Gastroesophageal sphincter (tissue), 4 donors: ENCODE data around the gene BCL2L11. TPM values are rescaled to one million over a fixed set of nuclear protein-coding genes. Genes with fewer than 3 reads are reported as not detected.

Experiments
- ATAC-seq: fragments of 150-250 bp; one replicate; pipeline ENCODE4 v1.9.1; 2016; ENCODE audit warnings: mild to moderate bottlenecking, moderate library complexity
- H3K27ac ChIP-seq, 4 donors: fragments of 200-600 bp; sonication (generic) in 3 of 4; 1 replicate in 3 of 4; 2 replicates in 1 of 4; pipeline ENCODE4 v1.5.1; 2016 to 2019
- H3K27me3 ChIP-seq: fragments of 200-600 bp; sonication (generic); one replicate; pipeline ENCODE4 v1.5.1; 2019
- H3K36me3 ChIP-seq, 2 donors: fragments of 200-600 bp; sonication (generic); one replicate each; pipeline ENCODE4 v1.5.1; 2019; ENCODE audit warnings: control low read depth in 1 of 2
- H3K4me1 ChIP-seq, 3 donors: fragments of 200-600 bp; sonication (generic); 1 replicate in 2 of 3; 2 replicates in 1 of 3; pipeline ENCODE4 v1.5.1; 2016 to 2019; ENCODE audit warnings: control low read depth in 2 of 3
- H3K4me3 ChIP-seq, 2 donors: fragments of 200-600 bp; sonication (generic); one replicate each; pipeline ENCODE4 v1.5.1; 2019; ENCODE audit warnings: mild to moderate bottlenecking in 1 of 2, moderate library complexity in 1 of 2
- H3K9me3 ChIP-seq, 3 donors: fragments of 200-600 bp; sonication (generic); one replicate each; pipeline ENCODE4 v1.5.1; 2017 to 2019; ENCODE audit warnings: control low read depth in 2 of 3
- EP300 ChIP-seq: sonication (generic); formaldehyde crosslinking; IDR thresholded peaks from one replicate; pipeline ENCODE4 v1.6.1; 2017; ENCODE audit warnings: antibody characterized with exemption, mild to moderate bottlenecking
- POLR2A ChIP-seq, 2 donors: fragments of 450-650 bp; IDR thresholded peaks; one replicate each; pipeline ENCODE4 v1.6.1; 2017; ENCODE audit warnings: antibody characterized with exemption in 2 of 2, mild to moderate bottlenecking in 2 of 2, moderate library complexity in 1 of 2
- POLR2AphosphoS5 ChIP-seq: sonication (generic); formaldehyde crosslinking; IDR thresholded peaks from one replicate; pipeline ENCODE4 v1.6.1; 2017; ENCODE audit warnings: antibody characterized with exemption
- WGBS, 2 donors: methylation state at CpG; one replicate each; pipeline ENCODE4 v1.1.5; 2018; ENCODE audit warnings: low coverage in 1 of 2; 5-methylcytosine and 5-hydroxymethylcytosine counted together
- total RNA-seq, 4 donors: library from RNA; depleted of rRNA; stranded (reverse); fragments of >200 nt; gene quantifications; one replicate each; pipeline ENCODE4 v1.1.0, GENCODE V29; 2016
- TF ChIP-seq, protein P1 (sequence below), 4 experiments: fragments of 200-600 bp in 2 of 4; fragments of 450-650 bp in 2 of 4; sonication (generic) in 1 of 4; IDR thresholded peaks; one replicate each; pipeline ENCODE4 v1.5.1; 2017 to 2019; ENCODE audit warnings: antibody characterized with exemption in 4 of 4, mild to moderate bottlenecking in 2 of 4, moderate library complexity in 2 of 4

The BCL2L11 gene
- total RNA-seq, 4 donors from 2014 or later = 8.5 to 120 (median 41.7) TPM

DNA sequence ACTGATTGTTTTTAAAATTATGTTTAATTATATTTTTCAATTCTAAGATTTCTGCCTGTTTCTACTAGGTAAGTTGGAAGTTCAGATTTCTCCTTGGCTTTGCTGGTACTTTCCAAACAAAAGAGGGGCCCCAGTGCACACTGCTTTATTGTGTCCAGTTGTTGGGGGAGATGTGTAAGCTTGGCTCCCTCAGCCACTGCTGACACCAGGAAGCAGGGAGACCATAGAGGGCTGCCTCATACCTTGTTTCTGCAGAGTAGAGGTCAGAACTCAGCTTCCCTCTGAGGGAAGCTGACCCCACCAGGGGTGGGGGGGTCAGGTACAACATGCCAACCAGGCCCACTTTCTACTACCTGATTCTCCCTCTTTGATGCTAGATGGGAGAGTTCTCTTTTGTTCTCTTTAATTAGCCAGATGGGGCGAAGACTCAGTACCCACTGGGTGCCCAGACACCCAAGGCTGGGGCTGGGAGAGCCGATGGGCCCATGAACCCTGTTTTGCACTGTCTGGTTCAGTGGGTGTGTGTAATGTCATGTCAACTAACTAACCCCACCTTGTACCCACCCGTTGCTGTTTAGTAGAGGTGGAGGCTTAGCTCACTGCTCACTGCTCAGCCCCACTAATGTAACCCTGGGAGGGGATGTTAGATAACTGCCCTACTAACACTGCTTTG is 14.7 kb downstream of the BCL2L11 start:
- H3K9me3 ChIP-seq = no peaks in the 10 kb centered on the region
- WGBS, 2 donors = 88% methylated on average over 1 of the region's 3 CpGs; no CpG with 5 or more reads in 1 of the 2 donors
- no peak overlapping the region for H3K4me3 ChIP-seq
- H3K27me3 ChIP-seq = no peaks in the 10 kb centered on the region
- H3K36me3 ChIP-seq = peaks cover 0 to 19% of the 10 kb centered on the region in 2 donors
- TF ChIP-seq POLR2AphosphoS5 (no peak), POLR2A (IDR thresholded peaks at IDR 0.05) (no peak), EP300 (no peak)
- TF ChIP-seq, protein P1, sequence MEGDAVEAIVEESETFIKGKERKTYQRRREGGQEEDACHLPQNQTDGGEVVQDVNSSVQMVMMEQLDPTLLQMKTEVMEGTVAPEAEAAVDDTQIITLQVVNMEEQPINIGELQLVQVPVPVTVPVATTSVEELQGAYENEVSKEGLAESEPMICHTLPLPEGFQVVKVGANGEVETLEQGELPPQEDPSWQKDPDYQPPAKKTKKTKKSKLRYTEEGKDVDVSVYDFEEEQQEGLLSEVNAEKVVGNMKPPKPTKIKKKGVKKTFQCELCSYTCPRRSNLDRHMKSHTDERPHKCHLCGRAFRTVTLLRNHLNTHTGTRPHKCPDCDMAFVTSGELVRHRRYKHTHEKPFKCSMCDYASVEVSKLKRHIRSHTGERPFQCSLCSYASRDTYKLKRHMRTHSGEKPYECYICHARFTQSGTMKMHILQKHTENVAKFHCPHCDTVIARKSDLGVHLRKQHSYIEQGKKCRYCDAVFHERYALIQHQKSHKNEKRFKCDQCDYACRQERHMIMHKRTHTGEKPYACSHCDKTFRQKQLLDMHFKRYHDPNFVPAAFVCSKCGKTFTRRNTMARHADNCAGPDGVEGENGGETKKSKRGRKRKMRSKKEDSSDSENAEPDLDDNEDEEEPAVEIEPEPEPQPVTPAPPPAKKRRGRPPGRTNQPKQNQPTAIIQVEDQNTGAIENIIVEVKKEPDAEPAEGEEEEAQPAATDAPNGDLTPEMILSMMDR (IDR thresholded peaks at IDR 0.05) = no peak
- no peak overlapping the region for H3K27ac ChIP-seq
- ATAC-seq = no peak
- peaks cover 0 to 13% (median 0%) of the 10 kb centered on the region in 3 donors for H3K4me1 ChIP-seq

DNA sequence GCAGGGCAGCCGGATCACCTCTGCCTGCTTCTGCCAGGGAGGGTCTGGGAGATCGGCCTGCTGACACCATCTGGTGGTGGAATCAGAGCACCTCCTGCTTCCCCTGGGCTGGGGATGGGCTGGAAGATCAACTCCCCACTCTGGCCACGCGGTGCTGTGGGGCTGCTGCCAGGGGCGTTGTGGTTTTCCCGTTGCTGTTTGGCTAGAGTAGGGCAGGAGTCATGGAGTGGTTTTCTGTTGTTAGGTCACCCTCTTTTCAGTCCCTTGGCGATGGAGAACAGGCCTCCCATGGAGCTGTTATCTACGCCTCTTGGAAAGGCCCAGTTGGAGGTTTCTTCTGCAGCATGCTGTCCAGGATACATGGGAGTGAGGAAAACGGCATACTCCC is 15.2 kb downstream of the BCL2L11 start:
- peaks cover 0 to 13% (median 0%) of the 10 kb centered on the region in 3 donors for H3K4me1 ChIP-seq
- H3K27ac ChIP-seq = no peak overlapping the region
- WGBS, 2 donors = 93 to 95% methylated on average over 3 of the region's 9 CpGs

GRCh38 chr2:111138839-111139238 is 18.1 kb downstream of the BCL2L11 start:
- Histone ChIP-seq H3K27me3 (no peaks in the 10 kb centered on the region), H3K4me3 (no peak overlapping the region), H3K4me1 (peaks cover 0 to 13% (median 0%) of the 10 kb centered on the region in 3 donors), H3K27ac (no peak overlapping the region), H3K9me3 (no peaks in the 10 kb centered on the region), H3K36me3 (peaks cover 0 to 24% of the 10 kb centered on the region in 2 donors)
- no peak for ATAC-seq
- TF ChIP-seq, protein P1 (IDR thresholded peaks at IDR 0.05) = no peak
- no peak for TF ChIP-seq POLR2A (IDR thresholded peaks at IDR 0.05)
- no peak for TF ChIP-seq EP300
- TF ChIP-seq POLR2AphosphoS5 = no peak
- WGBS, 2 donors = 93% methylated on average over 2 of the region's 5 CpGs; no CpG with 5 or more reads in 1 of the 2 donors

More for the DNA sequence above, 15.2 kb downstream of the BCL2L11 start:
- ATAC-seq = peak; percentile 43
- Histone ChIP-seq H3K36me3 (peaks cover 0 to 17% of the 10 kb centered on the region in 2 donors), H3K27me3 (no peaks in the 10 kb centered on the region), H3K4me3 (no peak overlapping the region), H3K9me3 (no peaks in the 10 kb centered on the region)
- TF ChIP-seq, protein P1 (IDR thresholded peaks at IDR 0.05) = peak in 1 of 4 experiments; percentile 24
- no peak for TF ChIP-seq POLR2AphosphoS5

GRCh38 chr2:111139637-111140317 is 19.1 kb downstream of the BCL2L11 start:
- TF ChIP-seq, protein P1 (IDR thresholded peaks at IDR 0.05) = no peak
- TF ChIP-seq EP300 (no peak), POLR2AphosphoS5 (no peak), POLR2A (IDR thresholded peaks at IDR 0.05) (no peak)
- ATAC-seq = no peak

DNA sequence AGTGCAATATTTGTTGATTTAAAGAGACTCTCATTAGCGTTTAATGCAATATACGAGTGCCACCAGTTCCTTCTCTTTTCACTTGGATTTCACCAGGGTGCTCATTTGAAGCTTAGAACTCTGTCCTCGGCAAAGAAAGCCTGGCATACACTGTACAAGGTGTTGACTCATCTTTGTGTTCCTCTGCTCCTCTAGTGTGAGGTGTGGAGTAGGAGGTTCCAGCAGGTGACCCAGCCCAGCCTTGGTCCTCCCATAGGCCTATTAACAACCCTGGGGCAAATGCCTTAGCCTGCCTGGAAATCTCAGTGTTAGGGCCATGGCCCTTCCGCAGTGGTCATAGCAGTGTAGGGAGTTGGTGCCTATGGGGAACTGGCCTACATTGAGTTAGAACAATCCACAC is 20.1 kb downstream of the BCL2L11 start:
- no peak overlapping the region for H3K27ac ChIP-seq
- peaks cover 0 to 27% of the 10 kb centered on the region in 2 donors for H3K36me3 ChIP-seq
- TF ChIP-seq, protein P1 (IDR thresholded peaks at IDR 0.05) = no peak
- no peak for TF ChIP-seq POLR2A (IDR thresholded peaks at IDR 0.05)
- TF ChIP-seq POLR2AphosphoS5 = no peak
- no peak for TF ChIP-seq EP300
- H3K27me3 ChIP-seq = no peaks in the 10 kb centered on the region
- H3K9me3 ChIP-seq = no peaks in the 10 kb centered on the region
- peaks cover 0 to 13% (median 0%) of the 10 kb centered on the region in 3 donors for H3K4me1 ChIP-seq
- no peak for ATAC-seq
- 94 to 100% methylated on average over 3 of the region's 4 CpGs for WGBS, 2 donors
- no peak overlapping the region for H3K4me3 ChIP-seq

More at GRCh38 chr2:111139637-111140317, 19.1 kb downstream of the BCL2L11 start:
- no peak overlapping the region for H3K4me3 ChIP-seq
- peaks cover 0 to 27% of the 10 kb centered on the region in 2 donors for H3K36me3 ChIP-seq
- H3K4me1 ChIP-seq = peaks cover 0 to 13% (median 0%) of the 10 kb centered on the region in 3 donors
- H3K27me3 ChIP-seq = no peaks in the 10 kb centered on the region
- WGBS, 2 donors = 51 to 75% methylated on average over 7 to 9 of the region's 12 CpGs
- H3K9me3 ChIP-seq = no peaks in the 10 kb centered on the region
- H3K27ac ChIP-seq = no peak overlapping the region
